MCF 10A (cell line): Measurements from ENCODE around the gene CAPZA1. TPM values are rescaled to one million over a fixed set of nuclear protein-coding genes. Genes with fewer than 3 reads are reported as not detected.
A peak's percentile ranks its signal among the peaks of the same experiment; 100 is the strongest.

ENCODE experiments used
- BruUV-seq: library from RNA; stranded (reverse); fragments of 400-500 nt; replicated peaks from 2 replicates; lab custom pipeline; 2021; lab: Mats Ljungman, UMichigan
- CTCF ChIA-PET: fragments of 300-600 bp; sonication (Branson Sonifier 250); formaldehyde crosslinking; extraction: SDS; loops from one replicate; lab custom pipeline; 2021; ENCODE audit warnings: antibody characterized with exemption, inconsistent platforms; lab: Yijun Ruan, JAX
- POLR2A ChIA-PET: fragments of 300-600, 350-650 bp; sonication (Branson Sonifier 250); formaldehyde crosslinking; extraction: SDS; loops from one replicate; lab custom pipeline; 2020; ENCODE audit warnings: antibody characterized with exemption, inconsistent platforms; lab: Yijun Ruan, JAX
- DNase-seq: peaks from one replicate; pipeline ENCODE4 v3.0.0-alpha.2; 2018; ENCODE audit not compliant: unreplicated experiment
- H3K27ac Mint-ChIP-seq: one replicate; pipeline ENCODE4 v1.8.0; 2022; ENCODE audit warnings: mild to moderate bottlenecking, low read depth, mixed read lengths; ENCODE audit not compliant: unreplicated experiment
- H3K27me3 Mint-ChIP-seq: one replicate; pipeline ENCODE4 v1.8.0; 2022; ENCODE audit warnings: mixed read lengths; ENCODE audit not compliant: insufficient read depth, unreplicated experiment
- H3K36me3 Mint-ChIP-seq: one replicate; pipeline ENCODE4 v1.8.0; 2022; ENCODE audit warnings: mild to moderate bottlenecking, moderate library complexity, mixed read lengths; ENCODE audit not compliant: insufficient read depth, unreplicated experiment
- H3K4me1 Mint-ChIP-seq: one replicate; pipeline ENCODE4 v1.8.0; 2022; ENCODE audit warnings: mixed read lengths; ENCODE audit not compliant: insufficient read depth, unreplicated experiment
- H3K4me3 Mint-ChIP-seq: one replicate; pipeline ENCODE4 v1.8.0; 2022; ENCODE audit warnings: mild to moderate bottlenecking, moderate library complexity, mixed read lengths; ENCODE audit not compliant: unreplicated experiment
- H3K9me3 Mint-ChIP-seq: one replicate; pipeline ENCODE4 v1.8.0; 2022; ENCODE audit warnings: mixed read lengths; ENCODE audit not compliant: unreplicated experiment
- CTCF ChIP-seq: fragments of 200-600 bp; IDR thresholded peaks from one replicate; pipeline ENCODE4 v1.8.0; 2022; ENCODE audit warnings: antibody characterized with exemption, mild to moderate bottlenecking; ENCODE audit not compliant: unreplicated experiment
- intact Hi-C: fragments of 100-400 bp; cut with micrococcal nuclease; formaldehyde crosslinking; loops from 2 replicates; pipeline ENCODE4 v1.14.1; 2022
- total RNA-seq: library from RNA; stranded (reverse); gene quantifications from 2 replicates; pipeline ENCODE4 v1.2.3, GENCODE V29; 2022

The CAPZA1 gene
- total RNA-seq, 1 experiment from 2014 or later: 150 TPM

GRCh38 chr1:112708002-112708448 is 88.4 kb downstream of the CAPZA1 start:
- H3K27me3 Mint-ChIP-seq: no peaks in the 10 kb centered on the region
- ChIA-PET POLR2A (interaction anchor here (0.6 to 6.4 kb wide), 12 partner anchors 10 to 317 kb away, joined by 3 to 44 read pairs (median 6); partner anchors contain the start of genes CAPZA1, CTTNBP2NL, MOV10 and ST7L), CTCF (interaction anchor here (0.6 to 3.9 kb wide), 29 partner anchors 8 to 417 kb away, joined by 3 to 48 read pairs (median 4); partner anchors contain the start of genes CAPZA1, CTTNBP2NL, LRIG2 and MOV10)
- H3K36me3 Mint-ChIP-seq: peaks cover 9% of the 10 kb centered on the region
- H3K27ac Mint-ChIP-seq: peak overlapping the region; percentile 91
- TF ChIP-seq CTCF: no peak
- H3K4me1 Mint-ChIP-seq: peaks cover 31% of the 10 kb centered on the region
- no peaks in the 10 kb centered on the region for H3K9me3 Mint-ChIP-seq
- peak overlapping the region; percentile 78 for H3K4me3 Mint-ChIP-seq
- BruUV-seq: no TSS peak
- no peak for DNase-seq
- intact Hi-C loops: no loop called here

DNA sequence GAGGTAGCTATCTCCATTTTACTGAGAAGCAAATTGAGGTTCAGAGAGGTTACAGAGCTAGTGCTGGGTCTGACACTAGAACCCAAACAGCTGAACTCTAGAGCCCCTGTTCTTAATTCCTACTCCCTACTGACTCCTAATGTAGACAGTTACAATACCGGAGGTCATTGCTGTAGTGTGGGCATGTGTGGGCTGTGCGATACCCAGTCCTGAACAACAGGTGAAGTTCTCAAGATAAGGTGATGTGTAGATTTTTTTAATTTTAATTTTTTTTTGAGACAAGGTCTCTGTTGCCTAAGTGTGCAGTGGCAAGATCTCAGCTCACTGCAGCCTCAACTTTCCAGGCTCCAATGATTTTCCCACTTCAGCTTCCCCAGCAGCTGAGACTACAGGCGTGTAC is 88.9 kb downstream of the CAPZA1 start:
- peaks cover 6% of the 10 kb centered on the region for H3K36me3 Mint-ChIP-seq
- CTCF ChIA-PET: interaction anchor here (0.6 to 3.9 kb wide), 24 partner anchors 7 to 409 kb away, joined by 3 to 48 read pairs (median 4); partner anchors contain the start of genes CAPZA1, CTTNBP2NL, LRIG2 and MOV10
- H3K27me3 Mint-ChIP-seq: no peaks in the 10 kb centered on the region
- H3K27ac Mint-ChIP-seq: peak overlapping the region; percentile 91
- TF ChIP-seq CTCF: no peak
- intact Hi-C loops: no loop called here
- POLR2A ChIA-PET: interaction anchor here (1.0 to 6.4 kb wide), 12 partner anchors 8 to 317 kb away, joined by 3 to 44 read pairs (median 6); partner anchors contain the start of genes CAPZA1, CTTNBP2NL, MOV10 and ST7L
- peaks cover 31% of the 10 kb centered on the region for H3K4me1 Mint-ChIP-seq
- BruUV-seq: no TSS peak
- DNase-seq: no peak
- H3K4me3 Mint-ChIP-seq: no peak overlapping the region
- H3K9me3 Mint-ChIP-seq: no peaks in the 10 kb centered on the region

DNA sequence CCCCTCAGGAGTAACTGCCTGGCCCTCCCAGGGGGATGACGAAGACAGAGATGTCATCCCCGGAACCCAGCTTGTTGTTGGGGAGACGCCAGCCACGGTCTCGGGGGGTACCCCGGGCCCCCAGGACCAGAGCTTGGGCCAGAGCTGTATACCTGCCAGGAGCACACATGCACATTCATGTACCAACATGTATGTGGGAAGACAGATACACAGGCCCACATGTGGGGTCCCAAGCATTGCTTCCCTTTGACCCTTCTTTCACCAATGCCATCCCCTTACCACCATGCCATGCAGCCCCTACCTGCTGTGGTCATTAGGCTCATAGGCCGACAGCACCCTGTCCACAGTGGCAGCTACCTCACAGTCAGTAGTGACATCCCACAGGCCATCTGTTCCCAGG is 90.5 kb downstream of the CAPZA1 start:
- peaks cover 16% of the 10 kb centered on the region for H3K4me1 Mint-ChIP-seq
- H3K4me3 Mint-ChIP-seq: no peak overlapping the region
- H3K9me3 Mint-ChIP-seq: no peaks in the 10 kb centered on the region
- intact Hi-C loops: no loop called here
- CTCF ChIA-PET: interaction anchor here (0.8 to 2.7 kb wide), 5 partner anchors 36 to 321 kb away, joined by 3 to 34 read pairs (median 4); partner anchors contain the start of gene MOV10
- POLR2A ChIA-PET: interaction anchor here (0.6 to 6.4 kb wide), 4 partner anchors 36 to 1788 kb away, joined by 3 to 44 read pairs (median 34); partner anchors contain the start of genes CAPZA1, CTTNBP2NL, MOV10 and ST7L
- no peak for TF ChIP-seq CTCF
- no peaks in the 10 kb centered on the region for H3K27me3 Mint-ChIP-seq
- no TSS peak for BruUV-seq
- DNase-seq: no peak
- H3K36me3 Mint-ChIP-seq: no peaks in the 10 kb centered on the region
- peak overlapping the region; percentile 14 for H3K27ac Mint-ChIP-seq

DNA sequence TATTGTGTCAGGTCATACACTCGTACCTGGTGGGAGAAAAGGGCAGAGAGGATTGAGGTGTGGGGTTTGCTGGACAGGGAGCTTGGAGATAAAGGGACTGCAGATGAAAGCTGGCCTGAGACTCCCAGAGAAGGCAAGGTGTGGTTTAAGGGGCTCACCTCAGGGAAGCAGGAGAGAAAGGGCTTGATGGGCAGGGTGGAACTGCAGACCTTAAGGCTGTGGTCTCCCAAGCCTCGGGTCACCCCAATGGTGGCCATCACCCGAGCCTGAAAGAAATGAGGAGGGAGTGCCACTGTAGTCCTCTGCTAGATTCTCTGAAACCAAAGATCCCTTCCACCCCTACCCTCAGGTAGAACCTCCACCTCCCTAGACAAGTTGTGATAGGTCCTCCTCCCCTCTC is 91.0 kb downstream of the CAPZA1 start:
- no peak for DNase-seq
- BruUV-seq: no TSS peak
- ChIA-PET CTCF (interaction anchor here (0.6 to 1.1 kb wide), 4 partner anchors 38 to 316 kb away, joined by 3 to 4 read pairs (median 3); no protein-coding TSS in a partner anchor), POLR2A (interaction anchor here (0.6 to 6.4 kb wide), 3 partner anchors 36 to 363 kb away, joined by 3 to 44 read pairs (median 31); partner anchors contain the start of genes CAPZA1, LRIG2, MOV10 and ST7L)
- Mint-ChIP-seq H3K4me1 (peaks cover 12% of the 10 kb centered on the region), H3K27ac (peak overlapping the region; percentile 14), H3K9me3 (no peaks in the 10 kb centered on the region), H3K27me3 (no peaks in the 10 kb centered on the region), H3K4me3 (no peak overlapping the region), H3K36me3 (no peaks in the 10 kb centered on the region)
- intact Hi-C loops: no loop called here
- TF ChIP-seq CTCF: no peak
